LNCaP clone FGC (cell line): ENCODE data around the gene TTPAL.

Source experiments
- DNase-seq: peaks from one replicate; pipeline ENCODE4 v3.0.0-alpha.2; 2011; ENCODE audit warnings: low read depth
- H3K4me3 ChIP-seq: 2 replicates; pipeline ENCODE4 v1.5.1; 2011; ENCODE audit warnings: mild to moderate bottlenecking, low read depth, low read length, control low read depth
- CTCF ChIP-seq: IDR thresholded peaks from 2 replicates; pipeline ENCODE4 v1.5.1; 2012; ENCODE audit warnings: mild to moderate bottlenecking; ENCODE audit not compliant: control insufficient read depth, insufficient read depth; ENCODE audit errors: extremely low read depth

TTPAL gene

GRCh38 chr20:44542890-44543289 is 67.2 kb downstream of the TTPAL start:
- no peak overlapping the region for H3K4me3 ChIP-seq
- no peak for DNase-seq

GRCh38 chr20:44543358-44543757 is 67.7 kb downstream of the TTPAL start:
- no peak for TF ChIP-seq CTCF
- DNase-seq = no peak
- no peak overlapping the region for H3K4me3 ChIP-seq

More at GRCh38 chr20:44542890-44543289, 67.2 kb downstream of the TTPAL start:
- TF ChIP-seq CTCF = no peak
